ENCODE measurements around the gene IGLON5.

The IGLON5 gene

DNA sequence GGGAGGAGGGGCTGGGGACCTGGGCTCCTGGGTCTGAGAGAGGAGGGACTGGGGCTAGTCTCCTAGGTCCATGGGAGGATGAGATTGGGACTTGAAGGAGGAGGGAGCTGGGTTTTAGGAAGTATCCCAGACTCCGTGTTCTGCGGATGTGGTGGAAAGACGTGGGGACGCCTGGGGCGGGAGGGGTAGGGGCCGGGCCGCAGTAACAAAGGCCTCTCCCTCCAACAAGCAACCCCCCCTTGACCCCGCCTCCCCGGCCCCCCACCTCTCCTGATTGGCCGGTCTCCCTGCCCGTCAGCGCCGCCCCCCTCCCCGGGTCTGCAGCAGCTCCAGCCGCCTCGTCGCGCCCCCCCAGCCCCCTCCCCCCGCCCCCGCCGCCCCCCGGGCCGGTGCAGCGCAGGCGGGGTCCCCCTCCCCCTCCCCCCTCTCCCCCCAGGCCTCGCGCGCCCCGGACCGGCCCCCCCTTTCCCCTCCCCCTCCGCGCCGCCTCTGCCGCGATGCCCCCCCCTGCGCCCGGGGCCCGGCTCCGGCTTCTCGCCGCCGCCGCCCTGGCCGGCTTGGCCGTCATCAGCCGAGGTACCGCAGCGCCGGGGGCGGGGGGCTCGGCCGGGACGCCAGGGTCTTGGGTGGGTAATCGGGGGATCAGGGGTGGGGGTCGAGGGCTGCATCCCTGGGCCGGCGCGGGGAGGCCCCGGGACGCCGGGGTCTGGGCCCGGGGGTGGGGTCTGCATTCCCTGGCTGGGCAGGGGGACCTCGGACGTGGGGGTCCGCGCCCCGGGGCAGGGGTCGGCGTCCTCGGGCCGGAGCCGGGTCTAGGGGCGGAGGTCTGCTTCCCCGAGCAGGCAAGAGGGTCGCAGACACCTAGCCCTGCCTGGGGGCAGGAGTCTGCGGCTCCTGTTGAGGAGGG, at the start of gene IGLON5:
TSS of gene IGLON5 (plus strand) at position 294 of the 907 bp plus-strand sequence. CDS start at position 498, 204 bp downstream.
- DNase-seq (ENCODE audit: low spot score): no peak

DNA sequence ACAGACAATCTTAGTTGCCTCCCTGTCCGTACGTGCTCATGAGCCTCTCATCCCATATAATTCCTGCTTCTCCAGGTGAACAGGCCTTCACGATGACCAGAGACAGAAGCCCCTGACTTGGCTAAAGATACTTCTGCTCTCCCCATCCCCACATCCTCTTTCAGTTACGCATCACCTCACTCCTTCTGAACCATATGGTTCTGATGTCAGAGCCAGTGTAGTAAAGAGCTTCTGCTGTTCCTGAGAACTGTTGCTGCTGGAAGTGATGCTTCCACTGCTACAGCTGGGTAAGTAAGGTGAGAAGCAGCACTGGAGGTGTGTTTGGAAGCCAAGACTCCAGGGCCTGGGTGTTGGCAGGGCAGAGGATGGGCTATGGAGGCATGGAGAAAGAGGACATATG, 47.6 kb upstream of the IGLON5 start:
- DNase-seq (ENCODE audit: low spot score): no peak

DNA sequence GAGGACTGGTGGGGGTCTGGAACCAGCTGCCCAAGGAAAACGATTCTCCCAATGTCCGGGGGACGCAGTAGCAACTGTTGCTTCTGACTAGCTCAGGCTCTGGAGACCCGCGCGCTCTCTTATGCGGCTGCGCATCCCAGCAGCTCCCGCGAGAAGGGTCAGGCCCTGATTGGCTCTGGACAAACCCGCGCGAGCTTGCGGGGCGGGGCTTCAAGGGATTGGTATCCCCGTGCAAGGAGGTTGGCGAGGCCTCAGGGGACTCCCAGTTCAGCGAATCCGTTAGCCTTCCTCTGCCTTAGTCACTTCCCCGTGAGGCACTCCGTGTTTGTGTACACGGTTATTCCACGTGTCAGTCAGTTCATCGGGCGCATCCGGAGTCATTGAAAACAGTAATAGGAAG, 40.4 kb upstream of the IGLON5 start:
- DNase-seq (ENCODE audit: low spot score): no peak

DNA sequence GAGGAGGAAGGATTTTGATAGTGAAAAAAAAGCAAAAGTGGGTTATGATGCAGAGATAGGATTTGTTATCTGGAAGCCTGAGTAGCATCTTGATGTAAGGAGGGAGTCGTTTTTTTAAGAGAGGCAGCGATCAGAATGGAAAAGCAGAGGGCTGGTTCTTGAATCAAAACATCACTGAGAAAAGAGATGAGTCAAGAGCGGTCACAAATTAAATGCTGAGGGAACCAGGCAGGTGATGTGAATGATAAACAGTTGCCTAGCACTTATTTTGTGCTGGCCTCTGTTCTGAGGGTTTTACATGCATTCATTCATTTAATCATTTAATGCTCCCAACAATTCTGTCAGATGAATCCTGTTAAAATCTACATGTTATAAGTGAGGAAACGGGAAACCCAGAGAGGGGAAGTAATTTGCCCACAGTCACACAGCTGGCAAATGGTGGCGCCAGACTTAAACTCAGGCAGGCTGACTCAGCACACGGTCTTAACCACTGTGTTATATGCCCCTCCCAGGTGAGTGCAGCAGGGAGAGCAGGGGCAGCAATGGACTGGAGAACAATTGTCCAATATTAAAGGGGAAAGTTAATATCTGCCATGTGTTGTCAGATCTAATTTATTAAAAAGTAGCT, 39.1 kb upstream of the IGLON5 start:
- DNase-seq (ENCODE audit: low spot score): no peak

DNA sequence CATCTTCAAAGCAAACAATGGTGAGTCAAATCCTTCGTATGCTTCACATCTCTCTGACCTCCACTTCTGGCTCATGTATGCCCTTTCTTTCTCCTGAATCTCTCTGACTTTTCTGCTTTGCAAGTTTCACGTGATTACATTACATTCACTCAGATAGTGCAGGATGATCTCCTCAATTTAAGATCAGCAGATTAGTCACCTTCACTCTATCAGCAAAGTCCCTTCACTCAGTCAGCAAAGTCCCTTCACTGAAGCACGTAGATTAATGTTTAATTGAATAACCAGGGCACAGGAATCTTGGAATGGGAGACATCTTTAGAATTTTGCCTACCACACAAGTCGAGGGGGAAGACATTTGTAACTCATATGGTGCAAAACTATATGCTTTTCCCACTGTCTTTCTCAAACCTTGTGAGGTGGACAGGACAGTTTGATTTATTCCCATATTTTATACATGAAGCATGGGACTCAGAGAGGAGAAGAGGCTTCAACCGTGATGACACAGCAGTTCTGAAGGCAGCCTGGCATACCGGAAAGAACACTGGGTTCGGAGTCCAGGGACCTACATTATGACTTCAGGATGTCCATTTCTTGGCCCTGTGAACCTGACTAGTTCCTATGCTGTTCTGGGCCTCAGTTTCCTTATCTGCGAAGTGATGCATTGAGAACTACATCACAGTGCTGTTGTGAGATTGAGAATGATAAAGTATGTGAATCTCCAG, 37.2 kb upstream of the IGLON5 start:
- DNase-seq (ENCODE audit: low spot score): no peak

DNA sequence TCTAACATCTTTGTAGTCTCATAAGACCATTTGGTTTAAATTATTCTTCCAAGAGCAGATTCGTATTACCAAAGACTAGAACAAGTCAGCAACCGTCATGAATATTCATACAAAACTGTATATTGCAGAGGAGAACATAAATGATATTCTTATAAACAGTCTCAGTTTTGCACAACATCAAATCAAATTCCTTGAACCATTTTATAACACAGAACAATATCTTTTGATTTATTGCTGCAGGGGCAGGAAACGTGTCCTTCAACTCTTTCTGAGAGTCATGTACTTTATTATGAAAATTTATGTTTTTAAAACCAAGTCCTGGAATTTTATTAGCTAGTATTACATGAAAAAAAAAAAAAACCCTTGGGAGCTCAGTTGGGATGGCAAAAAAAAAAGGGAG, 34.3 kb upstream of the IGLON5 start:
- DNase-seq (ENCODE audit: low spot score): no peak

DNA sequence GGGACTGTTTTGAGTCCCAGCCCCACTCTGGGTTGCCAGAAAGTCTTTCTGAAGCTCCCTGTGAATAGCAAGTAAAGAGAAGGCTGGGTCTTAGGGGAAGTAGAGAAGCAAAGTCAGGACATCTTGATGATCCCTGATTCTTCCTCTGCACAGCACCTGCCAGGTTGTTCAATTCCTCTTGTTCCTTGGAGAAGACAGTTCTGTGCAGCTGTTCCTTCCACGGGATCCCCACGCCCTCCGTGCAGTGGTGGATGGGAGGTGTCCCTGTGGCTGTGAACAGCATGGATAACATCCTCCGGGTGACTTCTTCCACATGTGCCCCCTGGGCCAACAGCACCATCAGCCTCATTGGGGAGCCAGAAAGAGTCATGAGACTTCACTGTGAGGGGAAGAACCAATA, 29.1 kb upstream of the IGLON5 start:
- DNase-seq (ENCODE audit: low spot score): no peak

DNA sequence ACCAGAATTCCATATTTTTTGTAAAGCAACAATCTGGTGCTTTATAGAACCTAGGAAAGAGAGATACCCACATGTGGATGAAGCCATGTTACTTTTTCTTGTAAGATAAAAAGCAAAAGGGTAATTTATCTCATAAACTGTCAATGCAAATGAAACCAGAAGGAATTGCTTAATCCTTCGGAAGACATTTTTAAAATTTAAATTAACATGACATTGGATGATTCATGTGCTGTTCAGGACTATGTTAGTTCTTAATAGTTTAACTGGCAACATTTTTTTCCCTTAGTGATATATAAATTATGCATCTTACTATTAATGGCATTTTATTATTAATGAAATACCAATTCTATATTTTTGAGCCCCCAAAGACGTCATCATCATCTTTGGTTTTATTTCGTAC, 25.8 kb upstream of the IGLON5 start:
- no peak for DNase-seq (ENCODE audit: low spot score)

DNA sequence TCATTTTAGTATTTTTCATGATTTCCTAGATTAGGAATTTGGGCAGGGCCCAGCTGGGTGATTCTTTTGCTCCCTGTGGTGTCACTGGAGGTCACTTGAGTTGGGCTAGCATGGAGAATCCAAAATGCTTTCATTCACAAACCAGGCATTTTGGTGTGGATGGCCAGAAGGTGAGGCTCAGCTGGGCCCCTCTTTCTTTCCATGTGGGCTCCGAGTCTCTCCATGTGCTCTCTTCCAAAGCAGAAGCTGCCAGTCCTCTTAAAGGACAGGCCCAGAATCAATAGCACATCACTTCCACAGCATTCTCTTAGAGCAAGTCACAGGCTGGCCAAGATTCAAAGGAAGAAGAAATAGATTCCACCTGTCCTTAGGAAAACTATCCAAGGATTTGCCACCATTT, 21.8 kb upstream of the IGLON5 start:
- no peak for DNase-seq (ENCODE audit: low spot score)

DNA sequence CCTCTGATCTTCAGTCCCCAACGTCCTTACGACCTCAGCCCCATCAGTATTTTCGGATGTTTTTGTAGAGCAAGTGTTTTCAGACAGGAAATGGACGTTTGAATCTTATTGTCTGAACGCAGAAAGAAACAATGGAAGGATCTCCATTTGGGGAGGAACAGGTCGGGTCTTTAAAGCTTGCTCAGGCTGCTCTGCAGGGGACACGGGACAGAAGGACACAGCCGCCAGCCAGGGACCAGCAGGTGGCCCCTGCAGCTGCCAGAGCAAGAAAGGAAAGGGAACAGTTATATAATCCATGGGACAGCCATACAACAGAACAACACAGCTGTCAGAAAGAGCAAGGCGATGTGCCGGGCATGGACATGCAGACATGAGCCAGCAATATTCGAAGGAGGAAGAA, 18.5 kb upstream of the IGLON5 start:
- no peak for DNase-seq (ENCODE audit: low spot score)

DNA sequence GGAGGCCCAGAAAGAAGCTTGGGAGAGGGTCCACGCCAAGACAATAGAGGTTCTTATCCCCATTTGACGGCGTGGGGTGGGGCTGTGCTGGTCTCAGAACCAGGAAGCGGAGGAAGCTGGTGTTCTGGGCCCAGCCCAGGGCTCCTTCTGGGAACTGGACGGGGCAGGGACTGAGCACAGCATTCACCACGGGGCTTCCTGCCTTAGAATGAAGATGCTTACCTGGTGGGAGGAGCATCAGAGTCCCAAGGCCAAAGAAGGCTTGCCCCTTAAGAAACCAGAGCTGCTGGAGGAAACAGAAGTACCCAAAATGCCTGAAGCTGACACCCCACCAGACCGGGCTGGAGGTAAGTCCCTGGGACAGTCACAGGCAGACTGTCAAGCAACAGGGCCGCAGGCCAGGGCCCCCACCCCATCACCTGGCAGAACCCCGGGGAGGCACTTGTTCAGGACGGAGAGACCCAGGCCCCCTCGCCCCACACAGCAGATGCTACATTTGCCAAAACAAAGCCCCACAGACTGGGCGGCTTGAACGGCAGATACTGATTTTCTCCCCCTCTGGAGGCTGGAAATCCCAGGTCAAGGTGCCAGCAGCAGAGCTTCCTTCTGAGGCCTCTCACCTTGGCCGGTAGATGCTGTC, 17.8 kb upstream of the IGLON5 start:
- no peak for DNase-seq (ENCODE audit: low spot score)

DNA sequence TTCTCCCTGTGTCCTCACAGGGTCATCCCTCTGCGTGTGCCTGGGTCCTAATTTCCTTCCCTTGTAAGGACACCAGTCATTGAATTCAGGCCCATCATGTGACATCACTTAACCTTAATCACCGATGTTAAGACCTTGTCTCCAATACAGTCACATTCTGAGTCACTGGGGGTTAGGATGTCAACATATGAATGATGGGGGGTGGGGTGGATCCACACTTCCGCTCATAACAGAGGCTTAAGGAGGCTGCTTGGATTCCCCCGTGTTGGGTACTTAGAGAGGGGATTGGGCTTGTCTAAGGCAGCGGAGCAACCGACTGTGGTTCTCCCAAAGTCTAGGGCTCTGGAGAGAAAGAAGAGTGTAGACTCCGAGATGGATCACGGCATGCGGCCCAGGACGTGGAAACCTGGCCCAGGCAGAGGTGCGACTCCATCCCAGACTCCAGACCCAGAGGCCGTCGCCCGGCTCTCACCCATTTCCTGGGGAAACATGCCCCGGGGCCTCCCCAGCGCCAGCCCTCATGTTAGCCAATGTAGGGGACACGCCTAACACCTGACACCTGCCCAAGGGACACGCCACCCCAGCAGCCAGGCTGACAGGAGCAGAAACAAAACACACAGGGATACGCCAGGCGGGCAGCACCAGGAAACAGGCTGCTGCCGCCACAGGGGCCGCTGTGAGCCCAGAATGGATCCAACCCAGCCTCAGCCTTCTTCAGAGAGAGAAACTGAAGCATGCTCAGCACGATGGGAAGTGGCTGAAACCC, 17.1 kb upstream of the IGLON5 start:
- no peak for DNase-seq (ENCODE audit: low spot score)

DNA sequence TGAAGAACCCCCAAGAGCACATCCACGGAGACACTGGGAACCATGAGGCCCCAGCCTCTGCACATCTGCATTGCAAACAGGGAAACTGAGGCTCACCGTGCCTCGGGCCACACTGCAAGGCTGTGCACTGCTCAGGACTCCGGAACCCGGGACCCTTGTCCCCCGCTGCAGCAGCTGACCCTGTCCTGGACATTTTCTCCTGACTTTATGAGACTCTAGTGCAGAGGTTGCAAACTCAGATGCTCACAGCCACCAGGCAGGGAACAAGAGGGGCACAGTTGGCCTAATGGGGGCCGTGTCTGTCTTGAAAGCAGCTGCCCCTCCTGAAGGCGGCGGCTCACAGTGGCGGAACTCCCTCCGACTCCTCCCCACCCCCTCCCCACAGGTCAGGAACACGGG, 16.5 kb upstream of the IGLON5 start:
- DNase-seq (ENCODE audit: low spot score): no peak

DNA sequence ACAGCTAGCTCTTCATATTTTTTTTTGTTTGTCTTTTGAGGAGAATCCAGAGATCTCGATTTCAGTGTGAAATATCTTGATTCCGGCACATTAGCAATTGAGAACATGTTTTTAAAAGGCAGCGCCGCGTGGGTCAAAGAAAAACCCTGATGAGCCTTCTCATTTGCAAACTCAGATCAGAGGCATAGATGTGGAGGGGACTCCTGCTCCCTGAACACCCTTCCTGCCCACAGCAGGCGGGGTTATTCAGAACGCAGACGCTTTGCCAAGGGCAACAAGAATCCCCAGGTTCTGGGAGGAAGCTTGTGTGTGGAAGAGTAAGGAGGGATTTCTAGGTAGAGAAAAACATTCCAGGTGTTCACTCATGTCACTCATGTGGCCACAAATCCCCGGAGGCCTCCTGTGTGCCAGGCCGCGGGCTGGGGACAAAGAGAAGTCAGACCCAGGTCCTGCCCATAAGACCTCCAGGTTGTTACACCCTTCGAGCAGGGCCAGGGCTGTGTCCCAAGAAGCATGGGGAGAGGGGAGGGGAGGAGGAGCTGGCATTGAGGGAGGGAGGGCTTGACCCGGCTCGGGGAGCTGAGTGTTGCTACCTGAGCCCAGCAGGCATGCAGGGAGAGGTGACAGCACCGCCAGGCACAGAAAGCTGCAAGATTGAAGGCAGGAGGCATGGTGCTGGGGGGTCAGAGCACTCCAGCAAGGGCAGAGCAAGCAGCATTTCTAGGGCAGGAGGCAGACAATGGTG, 15.9 kb upstream of the IGLON5 start:
- no peak for DNase-seq (ENCODE audit: low spot score)

DNA sequence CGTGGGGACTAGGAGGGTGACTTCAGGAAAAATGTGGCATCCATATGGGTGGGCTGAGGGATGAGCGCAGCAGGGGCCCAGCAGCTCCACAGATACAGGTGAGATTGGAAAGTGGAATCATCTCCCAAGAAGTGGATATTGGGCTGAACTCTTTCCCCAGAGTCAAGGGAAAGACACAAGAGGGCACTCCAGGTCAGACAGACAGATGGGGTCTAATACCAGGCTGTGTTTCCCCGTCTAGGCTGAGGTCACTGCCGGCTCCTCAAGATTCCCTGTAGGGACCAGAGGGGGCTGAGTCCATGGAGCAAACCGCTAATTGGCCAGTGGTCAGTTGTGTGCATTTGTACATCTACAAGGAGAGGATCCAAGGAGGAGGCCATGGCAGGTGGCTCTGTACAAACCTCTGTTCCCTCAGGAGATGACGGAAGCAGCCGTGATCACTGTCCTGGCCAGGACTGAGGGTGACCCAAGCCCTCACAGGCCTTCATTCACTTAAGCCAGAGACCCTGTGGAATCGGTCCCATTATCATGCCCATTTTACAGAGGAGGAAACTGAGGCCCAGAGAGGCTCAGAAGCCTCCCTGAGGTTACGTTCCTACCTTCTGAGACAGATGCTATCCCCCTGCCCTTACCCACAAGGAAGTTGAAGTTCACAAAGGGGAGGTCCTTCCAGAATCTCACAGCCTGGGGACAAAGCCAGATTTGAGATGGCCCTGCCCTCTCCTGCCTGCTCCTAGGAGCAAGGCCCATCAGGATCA, 14.9 kb upstream of the IGLON5 start:
- no peak for DNase-seq (ENCODE audit: low spot score)

DNA sequence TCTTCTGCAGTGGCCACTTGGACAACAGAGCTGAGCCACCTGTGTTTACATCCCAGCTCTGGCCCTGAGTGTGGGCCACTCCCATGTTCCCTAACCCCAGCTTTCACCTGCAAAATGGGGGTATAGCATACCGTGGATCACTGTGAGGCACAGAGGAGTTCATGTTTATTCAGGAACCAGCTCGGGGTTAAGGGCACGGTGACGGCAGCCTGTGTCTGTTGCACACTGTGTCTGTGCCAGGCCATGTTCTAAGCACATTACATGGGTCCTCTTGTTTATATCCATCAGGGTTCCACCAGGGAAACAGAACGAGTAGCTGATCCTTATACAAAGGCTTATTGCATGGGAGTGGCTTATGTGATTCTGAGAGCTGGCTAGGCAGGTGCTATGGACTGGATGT, 14.0 kb upstream of the IGLON5 start:
- DNase-seq (ENCODE audit: low spot score): no peak

DNA sequence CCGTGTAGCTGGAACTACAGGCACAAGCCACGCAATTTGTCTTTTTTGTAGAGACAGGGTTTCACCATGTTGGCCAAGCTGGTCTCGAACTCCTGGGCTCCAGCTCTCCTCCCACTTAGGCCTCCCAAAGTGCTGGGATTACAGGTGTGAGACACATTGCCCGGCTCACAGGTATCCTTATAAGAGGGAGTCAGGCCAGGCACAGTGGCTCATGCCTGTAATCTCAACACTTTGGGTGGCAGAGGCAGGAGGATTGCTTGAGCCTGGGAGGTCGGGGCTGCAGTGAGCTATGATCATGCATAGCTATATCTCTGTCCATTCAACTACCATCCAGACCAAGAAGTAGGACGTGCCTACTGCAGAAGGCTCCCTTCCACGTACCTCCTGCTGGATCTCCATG, 10.2 kb upstream of the IGLON5 start:
- DNase-seq (ENCODE audit: low spot score): no peak

DNA sequence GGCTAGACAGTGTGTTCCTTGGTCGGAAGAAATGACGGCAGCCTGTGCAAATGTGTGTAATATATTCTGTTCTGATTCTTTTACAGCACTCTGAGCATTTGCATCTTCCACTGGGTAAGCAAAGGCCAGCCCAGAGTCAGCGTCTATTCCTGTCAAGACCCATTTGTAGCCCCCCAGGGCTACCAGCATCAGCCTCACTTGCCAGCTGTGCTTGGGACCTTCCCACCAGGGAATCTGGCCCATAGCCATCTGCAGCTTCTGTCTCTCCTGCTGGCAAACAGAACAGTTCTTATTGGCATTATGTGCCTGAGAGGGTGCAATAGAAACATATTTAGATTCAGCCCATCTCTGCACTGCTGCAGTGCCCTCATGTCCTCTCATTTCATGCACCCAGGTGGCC, 6.0 kb upstream of the IGLON5 start:
- DNase-seq (ENCODE audit: low spot score): no peak

DNA sequence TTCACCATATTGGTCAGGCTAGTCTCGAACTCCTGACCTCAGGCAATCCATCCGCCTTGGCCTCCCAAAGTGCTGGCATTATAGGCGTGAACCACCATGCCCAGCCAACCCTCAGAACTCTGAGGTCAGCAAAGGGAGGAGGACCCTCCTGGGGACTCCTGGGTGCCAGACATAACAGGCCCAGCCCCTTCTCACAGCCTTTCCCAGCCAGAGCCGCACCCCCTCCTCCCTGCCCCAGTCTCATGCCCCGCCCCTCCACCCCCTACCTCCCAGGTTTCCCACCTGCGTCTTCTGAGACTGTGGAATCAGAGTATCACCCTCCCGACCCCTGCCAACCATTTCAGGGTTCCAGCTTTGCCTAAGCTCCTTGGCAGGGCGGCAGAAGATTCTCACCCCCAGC, 5.2 kb downstream of the IGLON5 start:
- DNase-seq (ENCODE audit: low spot score): no peak

DNA sequence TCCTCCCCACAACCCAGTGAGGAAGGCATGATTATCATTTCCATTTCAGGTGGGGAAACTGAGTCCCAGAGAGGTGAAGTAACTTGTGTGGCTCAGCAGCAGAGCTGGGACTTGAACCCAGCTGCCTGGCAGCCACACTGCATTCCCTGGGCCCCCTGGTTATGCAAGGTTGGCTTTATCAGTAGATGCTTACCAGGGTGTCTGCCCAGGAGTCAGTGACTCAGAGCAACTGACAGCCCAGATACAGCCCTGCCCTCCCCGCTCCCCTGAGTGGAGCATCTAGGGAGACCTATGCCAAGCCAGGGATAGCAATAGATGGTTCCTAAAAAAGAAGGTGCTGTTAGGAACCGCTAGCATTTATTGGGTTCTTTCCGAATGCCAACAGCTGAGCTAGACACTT, 5.9 kb downstream of the IGLON5 start:
- no peak for DNase-seq (ENCODE audit: low spot score)

All from AG08395 (cell line).